Ovary (tissue), 3 donors: ENCODE data around the gene KIAA0040.

Experiments
- CTCF ChIP-seq, 3 donors: fragments of 450-650 bp in 2 of 3; fragments of 200-600 bp in 1 of 3; IDR thresholded peaks; one replicate each; pipeline versions ENCODE4 v1.5.1 to v1.8.0; 2016 to 2022; ENCODE audit warnings: antibody characterized with exemption in 3 of 3, mild to moderate bottlenecking in 1 of 3
- EP300 ChIP-seq: sonication (generic); formaldehyde crosslinking; IDR thresholded peaks from one replicate; pipeline ENCODE4 v1.6.1; 2017; ENCODE audit warnings: antibody characterized with exemption
- POLR2A ChIP-seq: fragments of 450-650 bp; IDR thresholded peaks from one replicate; pipeline ENCODE4 v1.6.1; 2017; ENCODE audit warnings: antibody characterized with exemption, mild to moderate bottlenecking, moderate library complexity
- donor health status: DM: no; HTN: no; CAD: no.

GRCh38 chr1:175162955-175163354, 29.6 kb downstream of the KIAA0040 start:
- TF ChIP-seq POLR2A, result no peak
- TF ChIP-seq CTCF (IDR thresholded peaks at IDR 0.05), result no peak
- TF ChIP-seq EP300, result no peak
